SH-SY5Y (cell line): Measurements from ENCODE around the gene GPR132.

Experiments used
- GATA2 ChIP-seq: IDR thresholded peaks from 2 replicates; pipeline ENCODE4 v1.6.1; 2011; ENCODE audit warnings: mild to moderate bottlenecking, low read depth, low read length
- GATA3 ChIP-seq: IDR thresholded peaks from 2 replicates; pipeline ENCODE4 v1.6.1; 2011; ENCODE audit warnings: low read depth, mild to moderate bottlenecking, low read length, moderate library complexity

GRCh38 chr14:105023144-105023543 lies 42.1 kb downstream of the GPR132 start:
- TF ChIP-seq GATA2 (no peak), GATA3 (no peak)
